NCI-H2196 treated with DMSO at 0.1 percent for 48 hours (cell line): ENCODE measurements around the gene HIBCH.

Experiments used
- DNase-seq: peaks from one replicate; lab custom pipeline; 2025; ENCODE audit not compliant: unreplicated experiment; lab: John Stamatoyannopoulos, UW

Gene HIBCH

GRCh38 chr2:190319555-190320498, at the start of gene HIBCH:
HIBCH (minus strand) TSS chr2:190319826; CDS start chr2:190319750, 76 bp downstream.
- peak; percentile 99 for DNase-seq

GRCh38 chr2:190367091-190367490, 47.5 kb upstream of the HIBCH start:
- no peak for DNase-seq

GRCh38 chr2:190366248-190366753, 46.7 kb upstream of the HIBCH start:
- no peak for DNase-seq

GRCh38 chr2:190365499-190366204, 46.0 kb upstream of the HIBCH start:
- DNase-seq, result no peak

GRCh38 chr2:190362894-190363293, 43.3 kb upstream of the HIBCH start:
- no peak for DNase-seq

GRCh38 chr2:190361572-190361971, 41.9 kb upstream of the HIBCH start:
- DNase-seq, result no peak

- no peak for DNase-seq
Measured at GRCh38 chr2:190360965-190361364, 41.3 kb upstream of the HIBCH start.

- DNase-seq, result no peak
Measured at GRCh38 chr2:190360561-190360960, 40.9 kb upstream of the HIBCH start.

GRCh38 chr2:190358655-190359448, 39.2 kb upstream of the HIBCH start:
- peak; percentile 33 for DNase-seq

- no peak for DNase-seq
Measured at GRCh38 chr2:190357600-190357999, 38.0 kb upstream of the HIBCH start.

- DNase-seq, result no peak
Measured at GRCh38 chr2:190355968-190356644, 36.5 kb upstream of the HIBCH start.

- DNase-seq, result no peak
Measured at GRCh38 chr2:190354003-190354690, 34.5 kb upstream of the HIBCH start.

- no peak for DNase-seq
Measured at GRCh38 chr2:190353537-190353899, 33.9 kb upstream of the HIBCH start.

- DNase-seq, result no peak
Measured at GRCh38 chr2:190352668-190353536, 33.3 kb upstream of the HIBCH start.

GRCh38 chr2:190351955-190352354, 32.3 kb upstream of the HIBCH start:
- no peak for DNase-seq

- no peak for DNase-seq
Measured at GRCh38 chr2:190350371-190350770, 30.7 kb upstream of the HIBCH start.

GRCh38 chr2:190344276-190344827, 24.7 kb upstream of the HIBCH start:
- peak; percentile 50 for DNase-seq

GRCh38 chr2:190343536-190344275, 24.1 kb upstream of the HIBCH start, which contains the start of gene INPP1:
INPP1 (plus strand) TSS chr2:190343589; CDS start chr2:190360103, 16,514 bp downstream.
- no peak for DNase-seq
